D721Med (cell line): ENCODE results near the gene CEP63.

Source experiments
- DNase-seq: peaks from one replicate; pipeline ENCODE4 v3.0.0; 2011; ENCODE audit warnings: low spot score; ENCODE audit not compliant: insufficient read length
- FAIRE-seq: peaks from 2 replicates; lab custom pipeline; 2011; peaks lifted over from hg19 to GRCh38; lab: Jason Lieb, UNC
- CTCF ChIP-seq: IDR thresholded peaks from 2 replicates; pipeline ENCODE4 v1.5.1; 2012; ENCODE audit warnings: mild to moderate bottlenecking, control low read depth; ENCODE audit not compliant: insufficient read depth; ENCODE audit errors: missing control alignments

The CEP63 gene

GRCh38 chr3:134527538-134528186, 41.8 kb downstream of the CEP63 start:
- FAIRE-seq (no peak), DNase-seq (no peak)
- TF ChIP-seq CTCF: no peak

- DNase-seq: no peak
- no peak for TF ChIP-seq CTCF
- FAIRE-seq: no peak
Measured at GRCh38 chr3:134533493-134533892, 47.6 kb downstream of the CEP63 start.

- no peak for DNase-seq
- no peak for TF ChIP-seq CTCF
- no peak for FAIRE-seq
Measured at GRCh38 chr3:134535186-134535970, 49.5 kb downstream of the CEP63 start.

- TF ChIP-seq CTCF: no peak
- DNase-seq: no peak
- no peak for FAIRE-seq
Measured at GRCh38 chr3:134536781-134537180, 50.9 kb downstream of the CEP63 start.

- no peak for FAIRE-seq
- DNase-seq: no peak
- TF ChIP-seq CTCF: no peak
Measured at GRCh38 chr3:134542287-134542958, 56.6 kb downstream of the CEP63 start.

GRCh38 chr3:134543113-134543512, 57.3 kb downstream of the CEP63 start:
- no peak for DNase-seq
- no peak for TF ChIP-seq CTCF
- FAIRE-seq: no peak
